GM21367 (cell line): ENCODE measurements around the gene COX5A.
"Not testable (repeated sequence)": the region's sequence is repeated elsewhere in the genome, so short reads cannot be mapped to it uniquely, and the experiment has no call there.

Experiments
- ATAC-seq: cut with Tn5 transposase; IDR thresholded peaks from one replicate; pipeline ENCODE4 v1.9.1; 2021; ENCODE audit not compliant: unreplicated experiment

COX5A gene

DNA sequence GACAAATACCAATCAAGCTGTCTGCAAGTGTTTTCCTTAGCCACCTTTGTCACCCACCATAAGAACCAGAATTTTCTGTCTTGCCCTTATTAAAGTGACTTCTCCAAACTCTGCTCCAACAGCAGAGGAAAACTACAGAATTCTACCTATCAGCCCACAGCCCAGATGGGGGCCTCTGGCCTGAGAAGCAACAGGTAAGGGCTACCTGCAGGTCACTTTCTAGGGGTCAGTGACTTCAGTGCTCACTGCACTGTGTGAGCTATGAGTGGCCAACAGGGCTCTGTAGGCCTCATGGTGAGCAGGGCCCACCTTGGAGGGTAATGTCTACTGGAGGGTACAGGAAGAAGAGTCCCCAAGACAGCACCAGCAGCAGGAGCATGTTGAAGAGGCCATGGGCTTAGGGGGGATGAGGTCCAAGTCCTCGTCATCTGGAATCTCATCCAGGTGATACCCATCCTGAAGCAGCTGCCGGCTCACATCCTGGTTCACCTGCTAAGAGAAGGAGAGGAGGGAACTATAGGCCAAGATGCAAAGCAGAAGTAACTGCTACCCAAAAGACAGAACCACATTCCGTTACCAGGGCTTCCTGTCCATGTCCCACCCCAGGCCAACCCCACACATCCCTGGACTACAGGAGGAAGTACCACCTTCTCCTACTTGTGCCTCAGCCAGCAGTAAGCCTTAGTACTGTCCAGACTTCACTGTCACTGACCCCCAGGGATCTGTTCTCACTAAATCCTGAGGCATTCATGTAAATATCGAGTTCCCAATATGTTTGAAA is 35.4 kb downstream of the COX5A start:
- no peak for ATAC-seq

DNA sequence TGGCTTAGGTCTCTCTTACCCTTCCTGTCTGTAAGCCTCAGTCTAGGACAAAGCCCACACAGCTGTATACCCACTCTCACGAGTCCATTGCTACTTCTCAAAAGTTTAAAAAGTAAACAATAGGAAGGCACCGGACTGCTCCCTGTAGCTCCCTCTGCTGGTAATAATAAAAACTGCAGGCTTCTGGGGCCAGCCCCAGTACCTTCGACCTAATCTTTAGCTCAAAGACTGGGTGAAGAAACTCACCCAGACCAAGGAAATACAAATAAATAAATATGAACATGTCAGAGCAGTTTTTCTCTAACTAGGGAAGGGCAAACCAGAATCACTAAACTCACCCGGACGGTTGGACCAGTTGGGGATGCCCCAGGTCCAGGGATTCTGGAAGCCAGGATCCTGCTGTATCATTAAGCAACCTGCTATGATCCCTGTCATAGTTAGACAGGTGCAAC is 36.2 kb downstream of the COX5A start:
- ATAC-seq, result no peak

DNA sequence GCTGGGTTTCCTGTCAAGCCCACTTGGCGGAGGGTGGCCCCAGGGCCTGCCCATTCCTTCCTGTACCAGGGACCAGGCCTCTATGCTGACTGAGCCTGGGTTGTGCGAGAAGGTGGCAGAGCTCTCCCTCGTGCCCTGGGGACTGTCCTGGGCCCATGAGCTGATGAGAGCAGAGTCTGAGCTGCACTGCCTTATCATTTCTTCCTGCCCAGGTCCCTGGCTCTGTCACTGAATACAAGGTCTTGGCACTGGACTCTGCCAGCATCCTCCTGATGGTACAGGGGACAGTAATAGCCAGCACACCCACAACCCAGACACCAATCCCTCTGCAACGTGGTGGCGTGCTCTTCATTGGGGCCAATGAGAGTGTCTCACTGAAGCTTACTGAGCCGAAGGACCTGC is 40.6 kb downstream of the COX5A start:
- ATAC-seq, result no peak

DNA sequence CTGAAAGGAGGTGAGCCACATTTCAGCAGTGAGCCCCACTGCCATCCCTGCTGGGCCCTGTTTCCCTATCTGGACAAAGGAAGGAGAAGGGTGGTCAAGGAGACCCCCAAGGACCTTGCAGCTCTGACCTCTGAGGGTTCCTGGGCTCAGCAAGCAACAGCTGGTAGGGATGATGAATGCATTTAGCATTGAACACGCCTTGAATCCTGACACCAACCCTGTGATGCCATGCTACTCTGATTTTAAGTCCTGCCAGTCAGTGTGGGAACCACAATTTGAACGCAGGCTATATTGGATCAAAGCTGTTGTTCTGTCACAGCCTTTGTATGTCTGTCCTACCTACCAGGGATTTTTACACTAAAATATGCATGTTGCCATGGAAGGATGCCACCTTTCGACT is 41.6 kb downstream of the COX5A start:
- no peak for ATAC-seq

DNA sequence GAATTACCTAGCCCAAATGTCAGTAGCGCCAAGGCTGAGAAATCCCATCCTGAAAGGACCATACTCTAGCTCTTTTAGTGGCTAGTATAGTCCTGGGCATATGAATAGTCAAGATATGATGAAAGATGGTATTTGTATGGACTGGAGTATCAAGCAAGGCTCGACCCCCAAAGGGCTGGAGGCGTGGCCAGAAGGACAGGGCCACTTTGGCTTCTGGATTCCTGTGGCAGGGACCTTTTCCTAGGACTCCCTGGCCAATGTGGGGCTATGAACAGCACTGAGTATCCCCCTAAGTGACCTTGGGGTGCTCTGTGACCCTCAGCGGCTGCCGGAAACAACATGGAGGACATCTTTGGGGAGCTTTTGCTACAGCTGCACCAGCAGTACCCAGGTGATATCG is 42.0 kb downstream of the COX5A start:
- no peak for ATAC-seq

DNA sequence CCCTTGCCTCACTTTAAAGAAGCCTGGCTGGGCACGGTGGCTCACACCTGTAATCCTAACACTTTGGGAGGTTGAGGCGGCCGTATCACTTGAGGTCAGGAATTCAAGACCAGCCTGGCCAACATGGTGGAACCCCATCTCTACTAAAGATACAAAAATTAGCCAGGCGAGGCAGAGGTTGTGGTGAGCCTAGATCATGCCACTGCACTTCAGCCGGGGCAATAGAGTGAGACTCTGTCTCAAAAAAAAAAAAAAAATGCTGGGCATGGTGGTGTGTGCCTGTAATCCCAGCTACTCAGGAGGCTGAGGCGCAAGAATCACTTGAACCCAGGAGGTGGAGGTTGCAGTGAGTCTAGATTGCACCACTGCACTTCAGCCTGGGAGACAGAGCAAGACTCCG is 43.5 kb downstream of the COX5A start:
- not testable (repeated sequence) for ATAC-seq

DNA sequence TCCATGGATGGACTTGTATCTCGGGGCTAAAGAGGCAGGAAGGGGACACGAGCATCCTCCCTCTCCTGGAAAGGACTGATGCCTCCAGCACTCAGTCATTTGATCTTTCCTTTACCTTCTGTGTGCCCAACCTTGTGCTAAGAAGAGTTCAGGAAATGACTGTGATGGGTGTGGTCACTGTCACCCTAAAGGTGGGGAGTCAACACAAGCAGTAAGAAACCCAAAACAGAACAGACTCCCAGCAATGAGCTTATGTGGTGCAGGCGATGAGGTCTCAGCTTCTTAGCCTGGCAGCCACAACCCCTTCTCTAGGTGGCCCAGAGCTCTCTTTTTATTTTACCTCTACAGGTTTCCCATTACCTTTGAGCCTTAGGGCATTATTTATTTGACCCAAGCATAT is 44.2 kb downstream of the COX5A start:
- no peak for ATAC-seq

DNA sequence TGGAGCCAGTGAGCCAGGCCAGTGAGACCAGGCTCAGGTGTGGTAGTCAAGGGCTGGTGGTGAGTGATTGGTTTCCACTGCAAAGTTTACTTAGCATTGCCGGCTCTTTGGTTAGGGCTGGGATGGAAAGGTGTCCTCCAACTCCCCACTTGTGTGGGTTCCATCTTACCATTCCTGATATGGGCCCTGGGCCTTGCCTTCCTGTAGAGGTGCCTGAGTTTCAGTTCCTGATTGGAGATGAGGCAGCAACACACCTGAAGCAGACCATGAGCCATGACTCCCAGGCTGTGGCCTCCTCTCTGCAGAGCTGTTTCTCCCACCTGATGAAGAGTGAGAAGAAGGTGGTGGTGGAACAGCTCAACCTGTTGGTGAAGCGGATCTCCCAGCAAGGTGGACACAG is 44.9 kb downstream of the COX5A start:
- no peak for ATAC-seq

DNA sequence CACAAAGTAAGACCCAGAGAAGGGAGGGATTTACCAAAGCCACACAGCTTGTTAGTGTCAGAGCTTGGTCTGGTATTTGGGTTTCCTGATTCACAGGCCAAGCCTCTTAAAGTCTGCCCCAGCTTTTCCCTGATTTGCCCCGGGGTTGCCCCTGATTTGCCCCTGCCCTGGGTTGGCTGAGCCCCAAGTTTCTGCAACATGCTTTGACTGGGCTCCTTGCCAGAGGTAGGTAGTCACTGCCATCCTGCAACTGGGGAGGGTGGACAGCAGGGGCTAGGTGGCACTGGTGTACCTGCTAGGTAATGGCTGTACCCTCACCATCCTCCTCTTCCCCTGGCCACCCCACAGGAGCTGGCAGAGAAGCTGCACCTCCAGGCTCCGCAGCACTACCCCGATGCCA is 45.6 kb downstream of the COX5A start:
- no peak for ATAC-seq

DNA sequence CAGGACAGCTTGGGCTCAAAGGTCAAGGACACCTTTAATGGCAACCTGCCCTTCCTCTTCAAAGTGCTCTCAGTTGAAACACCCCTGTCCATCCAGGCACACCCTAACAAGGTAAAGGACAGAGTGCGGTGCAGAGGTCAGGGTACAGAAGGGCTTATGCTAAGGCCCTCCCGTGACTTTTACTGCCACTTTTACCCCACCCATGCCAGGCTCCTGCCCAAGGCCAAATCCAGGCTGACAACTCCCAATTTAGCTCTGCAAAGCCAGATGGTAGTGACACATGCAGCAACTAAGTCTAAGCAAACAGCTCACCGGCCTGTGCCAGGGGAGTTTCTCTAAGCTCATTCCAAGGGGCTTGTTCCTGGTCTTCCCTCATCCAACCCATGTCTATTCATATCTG is 46.4 kb downstream of the COX5A start:
- no peak for ATAC-seq

DNA sequence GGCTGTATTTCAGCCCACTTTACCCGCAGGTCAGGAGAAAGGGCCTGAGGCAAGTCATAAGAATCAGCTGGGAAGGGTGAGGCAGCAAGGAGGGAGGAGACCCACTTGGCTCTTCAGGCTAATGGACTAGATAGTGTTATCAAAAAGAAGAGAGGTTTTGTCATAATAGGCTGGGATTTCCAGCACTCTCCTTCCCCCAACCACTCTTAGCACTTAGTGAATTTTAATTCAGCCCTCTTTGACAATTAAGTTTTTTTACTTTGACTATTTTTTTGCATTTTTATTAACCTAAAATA is 47.3 kb downstream of the COX5A start:
- ATAC-seq, result no peak

DNA sequence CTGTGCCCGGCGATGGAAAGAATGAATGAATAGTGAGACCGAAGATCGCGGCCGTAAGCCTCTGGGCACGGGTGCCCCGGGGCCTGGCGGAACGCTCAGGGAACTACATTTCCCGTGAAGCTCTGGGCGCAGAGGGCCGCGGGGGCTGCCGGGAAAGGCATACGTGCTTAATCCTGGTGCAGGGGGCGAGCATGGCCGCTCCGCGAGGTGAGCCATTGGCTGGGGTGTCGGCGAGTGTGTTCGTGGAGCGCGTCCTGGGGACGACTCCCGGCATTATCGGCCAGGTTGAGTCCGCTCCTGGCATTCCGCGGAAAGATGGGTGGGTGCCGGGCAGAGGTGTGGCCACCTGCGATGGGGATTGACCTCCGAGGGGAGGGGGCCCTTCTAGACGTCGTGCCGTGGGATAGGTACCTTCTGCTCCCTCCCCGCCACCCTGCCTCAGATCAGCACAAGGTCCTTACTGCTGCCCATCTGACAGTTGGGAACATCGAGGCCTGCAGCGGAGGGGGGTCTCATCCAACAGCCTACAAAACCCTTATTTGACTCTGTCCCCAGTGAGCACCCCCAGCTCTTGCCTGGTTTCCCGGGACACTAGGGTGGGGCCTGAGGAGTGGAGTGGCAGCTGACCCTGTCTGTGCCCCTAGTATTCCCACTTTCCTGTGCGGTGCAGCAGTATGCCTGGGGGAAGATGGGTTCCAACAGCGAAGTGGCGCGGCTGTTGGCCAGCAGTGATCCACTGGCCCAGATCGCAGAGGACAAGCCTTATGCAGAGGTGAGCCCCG is 47.8 kb downstream of the COX5A start, which contains the start of gene MPI:
MPI (plus strand) TSS at position 160 of the 782 bp plus-strand sequence; CDS start at position 192, 32 bp downstream.
- ATAC-seq, result peak; percentile 79

DNA sequence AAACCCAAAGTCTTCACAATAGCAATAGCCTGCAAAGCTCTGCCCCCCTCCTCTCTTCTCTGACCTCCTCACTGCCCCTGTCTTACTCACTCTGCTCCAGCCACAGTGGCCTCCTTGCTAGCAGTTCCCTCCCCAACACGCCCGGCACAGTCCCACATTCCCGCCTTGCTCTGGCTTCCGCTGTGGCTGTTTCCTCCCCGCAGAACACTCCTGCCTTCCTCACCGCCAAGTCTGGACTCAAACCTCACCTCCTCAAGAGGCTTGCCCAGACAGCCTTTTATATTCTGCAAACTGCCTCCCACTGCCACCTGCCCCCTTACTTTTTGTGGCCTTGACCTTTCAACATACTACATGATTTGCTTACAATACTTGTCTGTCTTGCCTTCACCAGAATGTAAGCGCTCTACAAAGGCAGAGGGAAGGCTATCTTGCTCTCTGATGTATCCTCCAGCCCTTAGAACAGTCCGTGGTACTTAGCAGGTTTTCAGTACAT is 48.4 kb downstream of the COX5A start:
- ATAC-seq, result no peak

DNA sequence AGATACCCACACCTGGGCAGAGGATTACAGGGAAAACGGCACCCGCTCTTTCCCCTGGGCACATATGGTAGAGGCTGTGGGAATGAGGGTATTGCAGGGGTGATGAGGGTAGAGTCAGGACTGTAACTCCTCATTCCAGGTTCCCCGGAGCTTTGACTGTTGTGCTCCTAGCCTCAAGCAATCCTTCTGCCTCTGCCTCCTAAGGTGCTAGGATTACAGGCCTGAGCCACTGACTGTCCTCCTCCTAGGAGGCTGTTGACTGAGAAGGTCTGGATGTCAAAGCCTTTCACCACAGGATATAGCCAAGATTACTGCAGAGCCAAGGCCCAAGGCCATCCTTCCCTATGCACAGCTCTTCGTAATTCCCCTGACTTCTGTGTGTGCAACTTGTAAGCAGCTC is 49.2 kb downstream of the COX5A start:
- no peak for ATAC-seq

DNA sequence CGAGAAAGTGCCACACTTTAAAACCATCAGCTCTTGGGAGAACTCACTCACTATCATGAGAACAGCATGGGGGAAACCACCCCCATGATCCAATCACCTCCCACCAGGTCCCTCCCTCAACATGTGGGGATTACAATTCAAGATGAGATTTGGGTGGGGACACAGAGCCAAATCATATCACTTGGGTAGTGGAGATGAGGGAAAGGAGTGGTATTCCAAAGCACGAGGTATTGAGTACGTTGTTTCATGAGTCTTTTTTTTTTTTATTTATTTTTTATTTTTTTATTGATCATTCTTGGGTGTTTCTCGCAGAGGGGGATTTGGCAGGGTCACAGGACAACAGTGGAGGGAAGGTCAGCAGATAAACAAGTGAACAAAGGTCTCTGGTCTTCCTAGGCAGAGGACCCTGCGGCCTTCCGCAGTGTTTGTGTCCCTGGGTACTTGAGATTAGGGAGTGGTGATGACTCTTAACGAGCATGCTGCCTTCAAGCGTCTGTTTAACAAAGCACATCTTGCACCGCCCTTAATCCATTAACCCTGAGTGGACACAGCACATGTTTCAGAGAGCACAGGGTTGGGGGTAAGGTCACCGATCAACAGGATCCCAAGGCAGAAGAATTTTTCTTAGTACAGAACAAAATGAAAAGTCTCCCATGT is 50.2 kb downstream of the COX5A start:
- not testable (repeated sequence) for ATAC-seq

DNA sequence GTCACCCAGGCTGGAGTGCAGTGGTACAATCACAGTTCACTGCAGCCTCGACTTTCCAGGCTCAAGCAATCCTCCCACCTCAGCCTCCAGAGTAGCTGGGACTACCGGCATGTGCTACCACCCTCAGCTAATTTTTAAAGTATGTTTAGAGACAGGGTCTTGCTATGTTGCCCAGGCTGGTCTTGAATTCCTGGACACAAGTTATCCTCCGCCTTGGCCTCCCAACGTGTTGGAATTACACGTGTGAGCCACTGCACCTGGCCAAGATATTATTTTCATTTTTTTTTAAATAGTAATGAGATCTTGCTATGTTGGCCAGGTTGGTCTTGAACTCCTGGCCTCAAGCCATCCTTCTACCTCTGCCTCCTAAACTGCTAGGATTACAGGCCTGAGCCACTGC is 52.4 kb downstream of the COX5A start:
- ATAC-seq, result no peak

DNA sequence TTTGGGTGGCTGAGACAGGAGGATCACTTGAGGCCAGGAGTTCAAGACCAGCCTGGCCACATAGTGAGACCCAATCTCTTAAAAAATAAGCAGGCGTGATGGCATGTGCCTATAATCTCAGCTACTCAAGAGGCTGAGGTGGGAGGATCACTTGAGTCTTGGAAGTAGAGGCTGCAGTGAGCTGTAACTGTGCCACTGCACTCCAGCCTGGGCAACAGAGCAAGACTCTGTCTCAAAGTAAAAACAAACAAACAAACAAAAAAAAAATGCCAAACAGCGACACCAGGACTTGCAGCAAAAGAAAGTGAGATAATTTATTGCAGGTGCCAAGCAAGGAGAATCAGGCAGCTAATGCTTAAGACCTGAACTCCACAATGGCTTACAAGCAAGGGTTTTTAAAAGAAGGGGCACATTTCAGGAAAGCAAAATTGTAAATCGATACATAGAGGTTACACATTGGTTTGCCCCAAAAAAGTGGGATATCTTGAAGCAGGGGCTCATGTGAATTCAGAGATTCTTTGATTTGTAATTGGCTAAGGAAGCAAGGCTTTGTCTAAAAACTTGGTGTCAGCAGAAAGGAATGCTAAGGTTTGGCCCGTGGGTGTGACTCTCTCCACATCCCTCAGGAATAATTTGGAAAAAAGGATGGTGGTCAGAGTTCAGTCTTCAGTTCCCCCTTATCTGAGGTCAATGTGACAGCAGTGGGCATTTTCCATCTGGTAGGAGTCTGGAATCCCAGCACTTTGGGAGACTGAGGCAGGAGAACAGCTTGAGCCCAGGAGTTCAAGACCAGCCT is 53.2 kb downstream of the COX5A start:
- ATAC-seq, result no peak

DNA sequence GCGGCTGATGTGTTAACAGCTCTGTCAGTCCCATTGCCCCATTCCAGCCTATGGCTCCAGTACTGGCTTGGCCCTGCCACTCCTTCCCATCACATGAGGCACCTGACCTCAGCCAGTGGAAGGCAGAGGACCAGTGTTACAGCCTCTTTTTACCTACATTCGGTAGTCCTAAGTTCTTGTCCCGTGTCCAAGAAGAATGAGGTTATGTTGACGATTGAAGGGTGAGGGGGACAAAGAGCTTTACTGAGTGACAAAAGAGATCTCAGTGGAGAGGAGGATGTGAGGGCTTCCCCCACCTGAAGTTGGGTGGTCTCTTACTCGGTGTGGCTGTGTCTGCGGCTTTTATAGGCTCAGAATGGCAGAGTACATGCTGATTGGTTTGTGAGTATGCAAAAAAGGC is 55.3 kb downstream of the COX5A start:
- no peak for ATAC-seq

DNA sequence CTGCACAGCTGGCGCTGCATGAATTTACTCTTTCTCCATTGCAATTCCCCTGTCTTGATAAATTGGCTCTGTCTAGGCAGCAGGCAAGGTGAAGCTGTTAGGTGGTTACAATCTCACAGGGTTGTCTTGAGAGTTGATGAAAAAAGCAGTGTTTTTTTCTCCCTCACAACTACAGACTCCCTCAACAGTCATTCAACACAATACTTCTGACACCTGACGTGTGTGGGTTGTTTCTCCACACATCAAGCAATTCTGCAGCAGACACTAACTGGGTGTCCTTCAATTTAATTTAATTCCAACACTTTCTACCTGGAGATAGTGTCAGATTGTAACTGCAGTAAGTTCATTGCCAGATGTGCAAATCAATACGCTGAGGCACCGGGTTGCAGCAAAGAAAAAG is 59.6 kb downstream of the COX5A start:
- ATAC-seq, result no peak

DNA sequence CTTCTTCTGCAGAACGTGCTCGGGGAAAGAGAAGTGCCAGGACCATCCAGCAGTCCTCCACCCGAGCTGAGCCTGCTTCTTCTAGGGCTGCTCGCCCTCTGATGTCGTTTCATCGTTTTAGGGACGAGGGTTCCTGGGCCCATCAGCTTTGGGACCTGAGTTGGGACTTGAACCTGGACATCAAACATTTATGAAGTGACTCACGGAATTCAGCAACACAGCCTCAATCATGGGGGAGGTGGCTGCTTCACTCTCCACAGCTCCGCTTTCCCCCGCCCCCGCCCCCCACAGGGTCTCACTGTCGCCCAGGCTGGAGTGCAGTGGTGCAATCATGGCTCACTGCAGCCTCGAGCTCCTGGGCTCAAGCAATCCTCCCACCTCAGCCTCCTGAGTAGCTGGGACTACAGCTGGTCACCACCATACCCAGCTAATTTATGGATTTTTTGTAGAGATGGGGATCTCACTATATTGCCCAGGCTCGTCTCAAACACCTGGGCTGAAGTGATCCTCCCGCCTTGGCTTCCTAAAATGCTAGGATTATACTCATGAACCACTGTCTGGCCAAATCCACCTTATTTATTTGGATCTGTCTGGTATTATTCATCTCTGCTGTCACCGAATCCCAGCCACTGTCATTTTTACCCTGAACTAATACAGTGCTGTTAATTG is 64.0 kb downstream of the COX5A start:
- no peak for ATAC-seq
